HG03045 (cell line): ENCODE results near the gene SMAP1.

ENCODE experiments used
- ATAC-seq: cut with Tn5 transposase; IDR thresholded peaks from one replicate; pipeline ENCODE4 v1.9.1; 2021; ENCODE audit warnings: mild to moderate bottlenecking, moderate library complexity; ENCODE audit not compliant: unreplicated experiment

The SMAP1 gene

GRCh38 chr6:70680396-70680795, 12.7 kb downstream of the SMAP1 start:
- ATAC-seq = no peak

- no peak for ATAC-seq
These were observed 17.3 kb downstream of the SMAP1 start for GRCh38 chr6:70684794-70685493.

- no peak for ATAC-seq
These were observed 18.0 kb downstream of the SMAP1 start for GRCh38 chr6:70685494-70686180.

GRCh38 chr6:70686548-70687133, 19.0 kb downstream of the SMAP1 start:
- no peak for ATAC-seq

GRCh38 chr6:70693887-70694286, 26.2 kb downstream of the SMAP1 start:
- ATAC-seq = no peak

GRCh38 chr6:70694371-70694770, 26.7 kb downstream of the SMAP1 start:
- ATAC-seq = no peak

- no peak for ATAC-seq
These were observed 33.5 kb downstream of the SMAP1 start for GRCh38 chr6:70700922-70701876.

- ATAC-seq = no peak
These were observed 38.1 kb downstream of the SMAP1 start for GRCh38 chr6:70705772-70706171.

- ATAC-seq = no peak
These were observed 38.9 kb downstream of the SMAP1 start for GRCh38 chr6:70706491-70707123.

GRCh38 chr6:70707893-70708292, 40.2 kb downstream of the SMAP1 start:
- no peak for ATAC-seq

- no peak for ATAC-seq
These were observed 40.8 kb downstream of the SMAP1 start for GRCh38 chr6:70708448-70708847.

- no peak for ATAC-seq
These were observed 42.1 kb downstream of the SMAP1 start for GRCh38 chr6:70709826-70710225.

- no peak for ATAC-seq
These were observed 47.1 kb downstream of the SMAP1 start for GRCh38 chr6:70714716-70715257.

GRCh38 chr6:70717038-70717801, 49.5 kb downstream of the SMAP1 start:
- no peak for ATAC-seq

GRCh38 chr6:70724524-70724923, 56.8 kb downstream of the SMAP1 start:
- no peak for ATAC-seq

GRCh38 chr6:70725817-70726415, 58.2 kb downstream of the SMAP1 start:
- no peak for ATAC-seq

- no peak for ATAC-seq
These were observed 66.7 kb downstream of the SMAP1 start for GRCh38 chr6:70734381-70734780.

- ATAC-seq = no peak
These were observed 67.3 kb downstream of the SMAP1 start for GRCh38 chr6:70734979-70735378.

- ATAC-seq = no peak
These were observed 67.8 kb downstream of the SMAP1 start for GRCh38 chr6:70735513-70735912.
